KMS-11 (cell line): ENCODE results near the gene DYNC1LI1.

Source experiments
- H2AFZ ChIP-seq: fragments of 200-600 bp; sonication (generic); 2 replicates; pipeline ENCODE4 v1.6.1; 2016; ENCODE audit warnings: antibody characterized with exemption, mixed run types, low read depth
- H3K27ac ChIP-seq: fragments of 200-600 bp; sonication (generic); 2 replicates; pipeline ENCODE4 v1.6.1; 2016; ENCODE audit warnings: mild to moderate bottlenecking, mixed run types
- H3K27me3 ChIP-seq: fragments of 200-600 bp; sonication (generic); 2 replicates; pipeline ENCODE4 v1.6.1; 2017; ENCODE audit warnings: mild to moderate bottlenecking, low read depth, mixed run types, moderate library complexity; ENCODE audit not compliant: insufficient read depth
- H3K36me3 ChIP-seq: fragments of 200-600 bp; sonication (generic); 2 replicates; pipeline ENCODE4 v1.6.1; 2017; ENCODE audit warnings: mild to moderate bottlenecking, mixed run types; ENCODE audit not compliant: insufficient read depth
- H3K4me1 ChIP-seq: fragments of 200-600 bp; sonication (generic); 2 replicates; pipeline ENCODE4 v1.6.1; 2016; ENCODE audit warnings: mild to moderate bottlenecking, low read depth, mixed run types; ENCODE audit not compliant: poor library complexity, severe bottlenecking
- H3K4me2 ChIP-seq: fragments of 200-600 bp; sonication (generic); 2 replicates; pipeline ENCODE4 v1.7.0; 2016; ENCODE audit warnings: mild to moderate bottlenecking, mixed run types
- H3K4me3 ChIP-seq: fragments of 200-600 bp; sonication (generic); IDR thresholded peaks from 2 replicates; pipeline ENCODE4 v1.6.1; 2017; ENCODE audit warnings: low read depth, low read length, mixed read lengths; ENCODE audit not compliant: insufficient read depth
- H3K79me2 ChIP-seq: fragments of 200-600 bp; sonication (generic); 2 replicates; pipeline ENCODE4 v1.6.1; 2016; ENCODE audit warnings: low read depth, mixed run types; ENCODE audit not compliant: insufficient read depth
- H3K9ac ChIP-seq: fragments of 200-600 bp; sonication (generic); 2 replicates; pipeline ENCODE4 v1.6.1; 2016; ENCODE audit warnings: mild to moderate bottlenecking, mixed run types
- H4K20me1 ChIP-seq: fragments of 200-600 bp; sonication (generic); 2 replicates; pipeline ENCODE4 v1.6.1; 2016; ENCODE audit warnings: mild to moderate bottlenecking, mixed run types; ENCODE audit not compliant: insufficient read depth
- TF ChIP-seq, protein P1 (sequence below): fragments of 200-600 bp; sonication (generic); conservative IDR thresholded peaks from 2 replicates; pipeline ENCODE4 v1.6.1; 2017; ENCODE audit warnings: low read depth, mild to moderate bottlenecking, antibody characterized with exemption, low read length, moderate library complexity, mixed read lengths

DYNC1LI1 gene

DNA sequence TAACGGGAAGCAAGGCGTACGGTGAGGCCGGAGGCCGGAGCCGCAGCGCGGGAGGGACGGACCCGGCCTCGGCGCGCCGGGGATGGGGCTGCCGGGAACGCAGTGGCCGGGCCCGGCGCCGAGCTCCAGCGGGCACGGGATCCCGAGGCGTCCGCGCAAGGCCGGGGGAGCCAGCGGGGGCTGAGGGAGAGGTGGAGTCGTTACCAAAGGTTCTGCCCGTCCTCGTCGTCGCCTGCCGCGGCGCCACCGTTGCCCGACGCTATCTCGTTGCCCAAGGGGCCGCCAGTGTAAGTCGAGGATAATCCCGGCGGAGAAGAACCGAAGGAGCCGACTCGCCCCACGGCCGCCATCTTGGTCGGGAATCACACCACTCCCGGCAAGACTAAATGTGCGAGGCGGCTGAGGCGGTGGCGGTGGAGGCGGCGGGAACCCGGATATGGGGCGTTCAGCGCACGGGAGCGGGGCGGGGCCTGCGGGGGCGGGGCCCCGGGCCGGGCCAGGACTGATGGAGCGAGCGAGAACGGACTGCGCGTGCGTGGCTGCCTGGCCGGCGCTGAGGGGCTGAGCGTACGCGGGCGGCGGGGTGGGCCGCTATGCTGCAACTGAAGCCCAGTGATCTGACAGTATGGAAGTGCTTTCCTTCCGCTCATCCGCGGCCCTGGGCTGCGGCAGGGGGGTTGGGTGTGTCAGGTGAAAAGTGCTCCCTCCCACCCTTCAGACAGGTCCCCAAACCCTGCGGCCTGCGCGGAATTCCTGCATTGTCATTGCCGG is at the start of gene DYNC1LI1:
Gene DYNC1LI1 (minus strand): TSS at position 438 of the 771 bp plus-strand sequence. CDS start 88 bp downstream, at position 350.
- Histone ChIP-seq H2AFZ (peak within 1 kb of the TSS; percentile 71), H3K27me3 (no peaks in the 10 kb centered on the region), H3K9ac (peak within 1 kb of the TSS; percentile 90), H3K36me3 (no peaks in the 10 kb centered on the region), H3K4me2 (peak within 1 kb of the TSS; percentile 92), H3K79me2 (peaks cover 27% of the 10 kb centered on the region), H3K4me1 (peaks cover 18% of the 10 kb centered on the region), H3K4me3 (peak within 1 kb of the TSS; percentile 69), H3K27ac (peak within 1 kb of the TSS; percentile 83), H4K20me1 (no peaks in the 10 kb centered on the region)
- TF ChIP-seq, protein P1, sequence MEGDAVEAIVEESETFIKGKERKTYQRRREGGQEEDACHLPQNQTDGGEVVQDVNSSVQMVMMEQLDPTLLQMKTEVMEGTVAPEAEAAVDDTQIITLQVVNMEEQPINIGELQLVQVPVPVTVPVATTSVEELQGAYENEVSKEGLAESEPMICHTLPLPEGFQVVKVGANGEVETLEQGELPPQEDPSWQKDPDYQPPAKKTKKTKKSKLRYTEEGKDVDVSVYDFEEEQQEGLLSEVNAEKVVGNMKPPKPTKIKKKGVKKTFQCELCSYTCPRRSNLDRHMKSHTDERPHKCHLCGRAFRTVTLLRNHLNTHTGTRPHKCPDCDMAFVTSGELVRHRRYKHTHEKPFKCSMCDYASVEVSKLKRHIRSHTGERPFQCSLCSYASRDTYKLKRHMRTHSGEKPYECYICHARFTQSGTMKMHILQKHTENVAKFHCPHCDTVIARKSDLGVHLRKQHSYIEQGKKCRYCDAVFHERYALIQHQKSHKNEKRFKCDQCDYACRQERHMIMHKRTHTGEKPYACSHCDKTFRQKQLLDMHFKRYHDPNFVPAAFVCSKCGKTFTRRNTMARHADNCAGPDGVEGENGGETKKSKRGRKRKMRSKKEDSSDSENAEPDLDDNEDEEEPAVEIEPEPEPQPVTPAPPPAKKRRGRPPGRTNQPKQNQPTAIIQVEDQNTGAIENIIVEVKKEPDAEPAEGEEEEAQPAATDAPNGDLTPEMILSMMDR: no peak

DNA sequence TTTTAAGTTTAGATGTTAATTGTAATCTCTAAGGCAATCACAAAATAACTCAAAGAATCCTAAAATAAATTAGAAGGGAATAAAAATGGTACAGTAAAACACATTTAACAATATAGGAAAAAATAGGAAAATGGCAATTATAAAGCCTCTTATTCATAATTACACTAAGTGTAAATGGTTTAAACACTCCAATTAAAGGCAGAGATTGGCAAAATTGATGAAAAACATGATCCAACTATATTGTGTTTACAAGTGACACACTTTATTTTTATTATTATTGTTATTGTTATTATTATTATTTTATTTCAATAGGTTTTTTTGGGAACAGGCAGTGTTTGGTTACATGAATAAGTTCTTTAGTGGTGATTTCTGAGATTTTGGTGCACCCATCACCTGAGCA is 48.7 kb upstream of the DYNC1LI1 start:
- H2AFZ ChIP-seq: no peak overlapping the region
- H3K36me3 ChIP-seq: no peaks in the 10 kb centered on the region
- no peak overlapping the region for H3K4me3 ChIP-seq
- H3K27me3 ChIP-seq: no peaks in the 10 kb centered on the region
- no peaks in the 10 kb centered on the region for H3K79me2 ChIP-seq
- H4K20me1 ChIP-seq: no peaks in the 10 kb centered on the region
- TF ChIP-seq, protein P1: no peak
- no peak overlapping the region for H3K27ac ChIP-seq
- no peaks in the 10 kb centered on the region for H3K4me1 ChIP-seq
- H3K9ac ChIP-seq: no peak overlapping the region
- H3K4me2 ChIP-seq: no peak overlapping the region

DNA sequence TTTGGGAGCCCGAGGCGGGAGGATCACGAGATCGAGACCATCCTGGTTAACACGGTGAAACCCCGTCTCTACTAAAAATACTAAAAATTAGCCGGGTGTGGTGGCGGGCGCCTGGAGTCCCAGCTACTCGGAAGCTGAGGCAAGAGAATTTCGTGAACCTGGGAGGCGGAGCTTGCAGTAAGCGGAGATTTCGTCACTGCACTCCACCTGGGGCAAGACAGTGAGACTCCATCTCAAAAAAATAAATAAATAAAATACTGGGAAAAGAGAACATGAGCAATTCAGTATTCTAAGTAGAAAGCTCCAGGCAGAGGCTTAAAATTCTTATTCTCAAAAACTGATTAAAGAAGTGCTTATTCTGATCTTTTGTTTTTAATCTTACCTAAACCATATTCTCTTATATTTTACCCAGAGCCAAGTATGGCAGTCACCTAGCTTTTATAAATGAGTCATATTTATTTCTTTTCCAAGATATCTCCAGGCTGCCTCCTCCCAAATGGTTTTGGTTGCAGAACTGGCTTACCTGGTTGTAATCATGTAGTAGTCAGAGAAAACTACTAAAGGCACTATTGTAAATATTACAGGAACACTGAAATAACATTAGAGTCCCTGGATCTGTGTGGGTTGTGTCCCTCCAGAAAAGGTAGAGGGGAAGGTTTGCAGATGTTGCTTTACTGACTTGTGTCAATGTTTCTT is 45.8 kb upstream of the DYNC1LI1 start:
- no peaks in the 10 kb centered on the region for H3K4me1 ChIP-seq
- no peak overlapping the region for H3K4me3 ChIP-seq
- H3K9ac ChIP-seq: no peak overlapping the region
- TF ChIP-seq, protein P1: no peak
- no peak overlapping the region for H2AFZ ChIP-seq
- no peaks in the 10 kb centered on the region for H3K36me3 ChIP-seq
- H3K79me2 ChIP-seq: no peaks in the 10 kb centered on the region
- no peaks in the 10 kb centered on the region for H4K20me1 ChIP-seq
- no peak overlapping the region for H3K27ac ChIP-seq
- H3K4me2 ChIP-seq: no peak overlapping the region
- H3K27me3 ChIP-seq: no peaks in the 10 kb centered on the region

DNA sequence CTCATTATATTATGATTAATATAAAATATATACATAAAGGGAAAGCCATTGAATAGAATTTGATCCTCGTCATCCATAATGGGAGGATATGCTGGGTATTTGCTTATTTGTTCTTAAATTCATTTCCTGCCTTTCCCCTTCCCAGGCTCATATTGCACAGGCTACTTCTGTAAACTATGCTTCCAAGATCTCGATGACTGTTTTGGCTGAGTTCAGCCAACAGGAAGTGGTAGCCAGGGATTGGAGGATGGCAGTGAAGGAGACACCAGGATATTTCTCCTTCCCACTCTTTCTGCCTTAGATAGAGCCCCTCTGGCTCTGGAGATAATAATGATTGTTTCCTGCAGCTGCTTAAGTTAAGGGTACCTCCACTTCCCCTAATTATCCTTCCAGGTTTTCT is 44.3 kb upstream of the DYNC1LI1 start:
- Histone ChIP-seq H4K20me1 (no peaks in the 10 kb centered on the region), H3K4me2 (no peak overlapping the region), H2AFZ (no peak overlapping the region), H3K4me1 (no peaks in the 10 kb centered on the region), H3K9ac (no peak overlapping the region), H3K36me3 (no peaks in the 10 kb centered on the region), H3K79me2 (no peaks in the 10 kb centered on the region), H3K27me3 (no peaks in the 10 kb centered on the region), H3K27ac (no peak overlapping the region), H3K4me3 (no peak overlapping the region)
- TF ChIP-seq, protein P1: no peak
